SH-SY5Y (cell line): ENCODE data around the gene SLC22A13.

Experiments used
- GATA2 ChIP-seq: IDR thresholded peaks from 2 replicates; pipeline ENCODE4 v1.6.1; 2011; ENCODE audit warnings: mild to moderate bottlenecking, low read depth, low read length
- GATA3 ChIP-seq: IDR thresholded peaks from 2 replicates; pipeline ENCODE4 v1.6.1; 2011; ENCODE audit warnings: low read depth, mild to moderate bottlenecking, low read length, moderate library complexity

DNA sequence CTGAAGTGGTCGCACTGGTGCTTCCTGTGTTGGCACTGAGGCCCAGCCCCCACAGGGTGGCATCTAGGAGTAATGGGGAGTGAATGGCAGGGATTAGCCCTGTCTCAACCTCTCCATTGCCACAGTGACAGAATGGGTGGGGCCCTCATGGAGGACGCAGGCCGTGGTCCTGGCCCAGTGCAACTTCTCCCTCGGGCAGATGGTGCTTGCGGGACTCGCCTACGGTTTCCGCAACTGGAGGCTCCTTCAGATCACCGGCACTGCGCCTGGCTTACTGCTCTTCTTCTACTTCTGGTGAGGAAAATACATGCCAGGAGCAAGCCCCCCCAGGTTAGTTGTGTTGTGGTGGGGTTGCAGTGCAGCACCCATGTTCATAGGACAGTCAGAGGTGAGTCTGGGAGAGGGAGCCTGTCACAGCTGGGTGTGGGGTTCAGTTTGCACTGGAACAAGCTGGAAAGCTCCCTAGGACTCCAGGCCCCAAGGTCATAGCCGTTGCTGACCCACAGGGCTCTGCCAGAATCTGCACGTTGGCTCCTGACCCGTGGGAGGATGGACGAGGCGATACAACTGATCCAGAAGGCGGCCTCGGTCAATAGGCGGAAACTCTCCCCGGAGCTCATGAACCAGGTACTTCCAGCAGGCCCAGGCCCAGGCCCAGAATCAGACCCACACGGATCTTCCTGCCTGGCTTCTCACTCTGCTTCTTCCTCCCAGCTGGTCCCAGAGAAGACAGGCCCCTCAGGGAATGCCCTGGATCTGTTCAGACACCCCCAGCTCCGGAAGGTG is 9.4 kb downstream of the SLC22A13 start:
- TF ChIP-seq GATA2, result no peak
- no peak for TF ChIP-seq GATA3
